ENCODE data around the gene GPC5. TPM values are rescaled to one million over a fixed set of nuclear protein-coding genes. Genes with fewer than 3 reads are reported as not detected.

GPC5 gene
- total RNA-seq, 2 donors from 2014 or later, result 0.22 to 0.51 TPM

DNA sequence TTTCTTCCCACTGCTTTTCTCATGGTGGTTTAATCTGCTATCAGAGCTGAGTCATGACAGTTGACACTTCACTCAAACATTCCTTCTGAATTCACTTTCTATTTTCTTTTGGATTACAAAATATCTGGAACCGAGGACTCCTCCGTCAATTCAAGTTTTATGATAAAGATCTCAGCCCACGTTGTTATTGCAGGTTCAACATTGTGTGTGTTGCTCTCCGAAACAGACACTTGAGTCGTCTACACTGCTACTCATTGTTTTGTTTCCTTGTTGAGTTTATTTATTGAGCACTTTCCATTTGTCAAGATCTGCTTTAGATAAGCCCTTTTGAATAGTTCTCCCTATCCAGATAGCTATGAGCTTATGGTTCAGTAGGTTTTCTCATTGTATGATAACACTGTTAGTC lies 1192.1 kb downstream of the GPC5 start:
- Mint-ChIP-seq H3K36me3 (ENCODE audit: low read depth) (no peaks in the 10 kb centered on the region), H3K4me3 (no peak overlapping the region), H3K27me3 (ENCODE audit: insufficient read depth) (peaks cover 5% of the 10 kb centered on the region), H3K27ac (no peak overlapping the region), H3K9me3 (no peaks in the 10 kb centered on the region), H3K4me1 (peaks cover 5% of the 10 kb centered on the region)
- Histone ChIP-seq H3K27me3 (ENCODE audit: control insufficient read depth, insufficient read depth, low read length, poor library complexity, severe bottlenecking) (peaks cover 42% of the 10 kb centered on the region), H3K27ac (ENCODE audit: low read depth, low read length) (no peak overlapping the region), H3K36me3 (ENCODE audit: control insufficient read depth, insufficient read depth, low read length) (no peaks in the 10 kb centered on the region), H3K9me3 (ENCODE audit: control insufficient read depth, low read length) (no peaks in the 10 kb centered on the region), H3K4me1 (ENCODE audit: control insufficient read depth, insufficient read depth, low read length) (no peaks in the 10 kb centered on the region), H3K4me3 (ENCODE audit: low read length) (no peak overlapping the region), H3K9ac (ENCODE audit: extremely low read depth, low read length, poor library complexity, severe bottlenecking) (no peak overlapping the region)
- WGBS, 2 experiments (ENCODE audit: insufficient coverage in 1 of 2, insufficient read length in 1 of 2), result 83 to 84% methylated on average over 5 of the region's 5 CpGs
- DNase-seq, result no peak
- TF ChIP-seq, protein P1, sequence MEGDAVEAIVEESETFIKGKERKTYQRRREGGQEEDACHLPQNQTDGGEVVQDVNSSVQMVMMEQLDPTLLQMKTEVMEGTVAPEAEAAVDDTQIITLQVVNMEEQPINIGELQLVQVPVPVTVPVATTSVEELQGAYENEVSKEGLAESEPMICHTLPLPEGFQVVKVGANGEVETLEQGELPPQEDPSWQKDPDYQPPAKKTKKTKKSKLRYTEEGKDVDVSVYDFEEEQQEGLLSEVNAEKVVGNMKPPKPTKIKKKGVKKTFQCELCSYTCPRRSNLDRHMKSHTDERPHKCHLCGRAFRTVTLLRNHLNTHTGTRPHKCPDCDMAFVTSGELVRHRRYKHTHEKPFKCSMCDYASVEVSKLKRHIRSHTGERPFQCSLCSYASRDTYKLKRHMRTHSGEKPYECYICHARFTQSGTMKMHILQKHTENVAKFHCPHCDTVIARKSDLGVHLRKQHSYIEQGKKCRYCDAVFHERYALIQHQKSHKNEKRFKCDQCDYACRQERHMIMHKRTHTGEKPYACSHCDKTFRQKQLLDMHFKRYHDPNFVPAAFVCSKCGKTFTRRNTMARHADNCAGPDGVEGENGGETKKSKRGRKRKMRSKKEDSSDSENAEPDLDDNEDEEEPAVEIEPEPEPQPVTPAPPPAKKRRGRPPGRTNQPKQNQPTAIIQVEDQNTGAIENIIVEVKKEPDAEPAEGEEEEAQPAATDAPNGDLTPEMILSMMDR (conservative IDR thresholded peaks at IDR 0.05), result no peak

DNA sequence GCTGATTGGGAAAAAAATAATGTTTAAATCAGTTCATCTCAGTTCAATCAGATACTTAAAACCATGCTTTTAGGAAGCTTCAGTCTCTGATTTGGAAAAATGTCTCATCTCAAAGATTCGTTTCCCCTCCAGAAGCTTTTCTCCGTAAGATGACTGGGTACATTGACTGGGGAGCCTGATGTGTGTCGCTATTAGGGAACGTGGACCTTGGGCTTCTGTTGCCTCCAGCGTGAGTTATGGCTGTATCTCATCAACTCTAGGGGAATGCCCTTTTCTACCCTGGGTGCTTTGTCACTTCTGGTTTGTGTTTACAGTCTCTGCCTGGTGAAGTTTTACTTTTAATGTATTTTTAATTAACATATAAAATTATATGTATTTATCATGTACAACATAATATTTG lies 1192.7 kb downstream of the GPC5 start:
- Histone ChIP-seq H3K36me3 (ENCODE audit: control insufficient read depth, insufficient read depth, low read length) (no peaks in the 10 kb centered on the region), H3K27me3 (ENCODE audit: control insufficient read depth, insufficient read depth, low read length, poor library complexity, severe bottlenecking) (peaks cover 42% of the 10 kb centered on the region), H3K9me3 (ENCODE audit: control insufficient read depth, low read length) (no peaks in the 10 kb centered on the region), H3K4me3 (ENCODE audit: low read length) (no peak overlapping the region), H3K9ac (ENCODE audit: extremely low read depth, low read length, poor library complexity, severe bottlenecking) (no peak overlapping the region), H3K27ac (ENCODE audit: low read depth, low read length) (no peak overlapping the region), H3K4me1 (ENCODE audit: control insufficient read depth, insufficient read depth, low read length) (no peaks in the 10 kb centered on the region)
- 76 to 83% methylated on average over 1 to 5 of the region's 5 CpGs for WGBS, 2 experiments (ENCODE audit: insufficient coverage in 1 of 2, insufficient read length in 1 of 2)
- Mint-ChIP-seq H3K4me3 (no peak overlapping the region), H3K27ac (no peak overlapping the region), H3K27me3 (ENCODE audit: insufficient read depth) (peaks cover 5% of the 10 kb centered on the region), H3K36me3 (ENCODE audit: low read depth) (no peaks in the 10 kb centered on the region), H3K9me3 (no peaks in the 10 kb centered on the region), H3K4me1 (peaks cover 5% of the 10 kb centered on the region)
- TF ChIP-seq, protein P1 (conservative IDR thresholded peaks at IDR 0.05), result no peak
- DNase-seq, result no peak

DNA sequence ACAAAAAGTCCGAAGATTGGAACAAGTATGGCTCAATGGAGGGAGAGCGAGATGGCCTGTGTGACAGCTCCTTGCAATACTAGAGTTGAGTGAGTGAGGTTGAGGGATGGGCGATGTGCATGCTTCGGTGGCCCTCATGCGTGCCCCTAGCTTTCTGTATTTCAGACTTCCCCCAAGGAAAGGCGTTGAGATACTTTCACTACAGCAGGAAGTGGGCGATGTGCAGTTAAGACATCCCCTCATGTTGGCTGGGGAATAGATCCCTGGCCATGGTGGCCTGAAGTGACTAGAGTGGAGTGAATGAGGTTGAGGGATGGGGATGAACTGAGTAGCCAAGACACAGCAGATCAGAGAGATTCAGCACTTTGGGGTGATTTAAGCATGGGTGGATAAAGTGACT lies 1194.3 kb downstream of the GPC5 start:
- WGBS, 2 experiments (ENCODE audit: insufficient coverage in 1 of 2, insufficient read length in 1 of 2), result 89 to 90% methylated on average over 3 to 7 of the region's 7 CpGs
- peaks cover 42% of the 10 kb centered on the region for H3K27me3 ChIP-seq (ENCODE audit: control insufficient read depth, insufficient read depth, low read length, poor library complexity, severe bottlenecking)
- no peaks in the 10 kb centered on the region for H3K9me3 ChIP-seq (ENCODE audit: control insufficient read depth, low read length)
- no peaks in the 10 kb centered on the region for H3K9me3 Mint-ChIP-seq
- no peak overlapping the region for H3K9ac ChIP-seq (ENCODE audit: extremely low read depth, low read length, poor library complexity, severe bottlenecking)
- H3K27ac Mint-ChIP-seq, result no peak overlapping the region
- H3K4me3 Mint-ChIP-seq, result no peak overlapping the region
- H3K4me1 ChIP-seq (ENCODE audit: control insufficient read depth, insufficient read depth, low read length), result no peaks in the 10 kb centered on the region
- no peak overlapping the region for H3K4me3 ChIP-seq (ENCODE audit: low read length)
- no peak for DNase-seq
- TF ChIP-seq, protein P1 (conservative IDR thresholded peaks at IDR 0.05), result no peak
- peaks cover 5% of the 10 kb centered on the region for H3K27me3 Mint-ChIP-seq (ENCODE audit: insufficient read depth)
- H3K27ac ChIP-seq (ENCODE audit: low read depth, low read length), result no peak overlapping the region
- H3K36me3 ChIP-seq (ENCODE audit: control insufficient read depth, insufficient read depth, low read length), result no peaks in the 10 kb centered on the region
- peaks cover 5% of the 10 kb centered on the region for H3K4me1 Mint-ChIP-seq
- no peaks in the 10 kb centered on the region for H3K36me3 Mint-ChIP-seq (ENCODE audit: low read depth)
